ENCODE measurements around the gene ILDR2.

Gene ILDR2

GRCh38 chr1:166875734-166876539 is 99.4 kb downstream of the ILDR2 start, which contains the start of gene TADA1:
TSS of gene TADA1 (minus strand) at chr1:166876264. CDS start at chr1:166876233, 31 bp downstream.
- FAIRE-seq (peak; percentile 99), DNase-seq (ENCODE audit: insufficient read length) (peak; percentile 81)
- TF ChIP-seq POLR2AphosphoS5 (IDR thresholded peaks at IDR 0.05; ENCODE audit: low read depth, low read length) = peak; percentile 68; the same call in 1 of the 2 replicates
- TF ChIP-seq TAF1 (IDR thresholded peaks at IDR 0.05; ENCODE audit: borderline replicate concordance, low read depth, low read length) = peak; percentile 85
- peak; percentile 72; the same call in 1 of the 2 replicates for TF ChIP-seq POLR2A (IDR thresholded peaks at IDR 0.05; ENCODE audit: low read depth, low read length)

- no peak for FAIRE-seq
- TF ChIP-seq POLR2AphosphoS5 (IDR thresholded peaks at IDR 0.05; ENCODE audit: low read depth, low read length) (no peak), POLR2A (IDR thresholded peaks at IDR 0.05; ENCODE audit: low read depth, low read length) (no peak), TAF1 (IDR thresholded peaks at IDR 0.05; ENCODE audit: borderline replicate concordance, low read depth, low read length) (no peak)
These were observed 100.0 kb downstream of the ILDR2 start for GRCh38 chr1:166875302-166875733.

GRCh38 chr1:166874464-166874863 is 100.9 kb downstream of the ILDR2 start:
- DNase-seq (ENCODE audit: insufficient read length) = no peak
- no peak for FAIRE-seq
- TF ChIP-seq TAF1 (IDR thresholded peaks at IDR 0.05; ENCODE audit: borderline replicate concordance, low read depth, low read length) (no peak), POLR2A (IDR thresholded peaks at IDR 0.05; ENCODE audit: low read depth, low read length) (no peak), POLR2AphosphoS5 (IDR thresholded peaks at IDR 0.05; ENCODE audit: low read depth, low read length) (no peak)

More at GRCh38 chr1:166875302-166875733, 100.0 kb downstream of the ILDR2 start:
- DNase-seq (ENCODE audit: insufficient read length) = no peak

GRCh38 chr1:166870584-166870983 is 104.8 kb downstream of the ILDR2 start:
- FAIRE-seq = no peak
- no peak for DNase-seq (ENCODE audit: insufficient read length)
- no peak for TF ChIP-seq POLR2A (IDR thresholded peaks at IDR 0.05; ENCODE audit: low read depth, low read length)
- no peak for TF ChIP-seq POLR2AphosphoS5 (IDR thresholded peaks at IDR 0.05; ENCODE audit: low read depth, low read length)
- TF ChIP-seq TAF1 (IDR thresholded peaks at IDR 0.05; ENCODE audit: borderline replicate concordance, low read depth, low read length) = no peak

- TF ChIP-seq POLR2AphosphoS5 (IDR thresholded peaks at IDR 0.05; ENCODE audit: low read depth, low read length) = no peak
- TF ChIP-seq TAF1 (IDR thresholded peaks at IDR 0.05; ENCODE audit: borderline replicate concordance, low read depth, low read length) = no peak
- TF ChIP-seq POLR2A (IDR thresholded peaks at IDR 0.05; ENCODE audit: low read depth, low read length) = no peak
- FAIRE-seq (no peak), DNase-seq (ENCODE audit: insufficient read length) (no peak)
These were observed 105.8 kb downstream of the ILDR2 start for GRCh38 chr1:166869318-166870099.

GRCh38 chr1:166868639-166869038 is 106.7 kb downstream of the ILDR2 start:
- DNase-seq (ENCODE audit: insufficient read length) (no peak), FAIRE-seq (no peak)
- no peak for TF ChIP-seq POLR2AphosphoS5 (IDR thresholded peaks at IDR 0.05; ENCODE audit: low read depth, low read length)
- no peak for TF ChIP-seq TAF1 (IDR thresholded peaks at IDR 0.05; ENCODE audit: borderline replicate concordance, low read depth, low read length)
- TF ChIP-seq POLR2A (IDR thresholded peaks at IDR 0.05; ENCODE audit: low read depth, low read length) = no peak

GRCh38 chr1:166865926-166866325 is 109.4 kb downstream of the ILDR2 start:
- FAIRE-seq (no peak), DNase-seq (ENCODE audit: insufficient read length) (no peak)
- TF ChIP-seq POLR2AphosphoS5 (IDR thresholded peaks at IDR 0.05; ENCODE audit: low read depth, low read length) = no peak
- no peak for TF ChIP-seq TAF1 (IDR thresholded peaks at IDR 0.05; ENCODE audit: borderline replicate concordance, low read depth, low read length)
- TF ChIP-seq POLR2A (IDR thresholded peaks at IDR 0.05; ENCODE audit: low read depth, low read length) = no peak

GRCh38 chr1:166859597-166859996 is 115.7 kb downstream of the ILDR2 start:
- DNase-seq (ENCODE audit: insufficient read length) = no peak
- no peak for FAIRE-seq
- TF ChIP-seq POLR2A (IDR thresholded peaks at IDR 0.05; ENCODE audit: low read depth, low read length) = no peak
- TF ChIP-seq POLR2AphosphoS5 (IDR thresholded peaks at IDR 0.05; ENCODE audit: low read depth, low read length) = no peak
- TF ChIP-seq TAF1 (IDR thresholded peaks at IDR 0.05; ENCODE audit: borderline replicate concordance, low read depth, low read length) = no peak

- FAIRE-seq (no peak), DNase-seq (ENCODE audit: insufficient read length) (no peak)
- TF ChIP-seq TAF1 (IDR thresholded peaks at IDR 0.05; ENCODE audit: borderline replicate concordance, low read depth, low read length) = no peak
These were observed 116.5 kb downstream of the ILDR2 start for GRCh38 chr1:166858726-166859419.
